Stimulated activated CD8-positive, alpha-beta memory T cell treated with anti-CD3 and anti-CD28 coated beads, Interleukin-2, amount 100 ng/mL, for 48 hours (primary cell): Measurements from ENCODE around the gene NTRK3.

Source experiments
- DNase-seq, 2 donors: peaks; one replicate each; pipeline ENCODE4 v3.0.0-alpha.2; 2020; ENCODE audit warnings: low read depth in 2 of 2

Gene NTRK3

DNA sequence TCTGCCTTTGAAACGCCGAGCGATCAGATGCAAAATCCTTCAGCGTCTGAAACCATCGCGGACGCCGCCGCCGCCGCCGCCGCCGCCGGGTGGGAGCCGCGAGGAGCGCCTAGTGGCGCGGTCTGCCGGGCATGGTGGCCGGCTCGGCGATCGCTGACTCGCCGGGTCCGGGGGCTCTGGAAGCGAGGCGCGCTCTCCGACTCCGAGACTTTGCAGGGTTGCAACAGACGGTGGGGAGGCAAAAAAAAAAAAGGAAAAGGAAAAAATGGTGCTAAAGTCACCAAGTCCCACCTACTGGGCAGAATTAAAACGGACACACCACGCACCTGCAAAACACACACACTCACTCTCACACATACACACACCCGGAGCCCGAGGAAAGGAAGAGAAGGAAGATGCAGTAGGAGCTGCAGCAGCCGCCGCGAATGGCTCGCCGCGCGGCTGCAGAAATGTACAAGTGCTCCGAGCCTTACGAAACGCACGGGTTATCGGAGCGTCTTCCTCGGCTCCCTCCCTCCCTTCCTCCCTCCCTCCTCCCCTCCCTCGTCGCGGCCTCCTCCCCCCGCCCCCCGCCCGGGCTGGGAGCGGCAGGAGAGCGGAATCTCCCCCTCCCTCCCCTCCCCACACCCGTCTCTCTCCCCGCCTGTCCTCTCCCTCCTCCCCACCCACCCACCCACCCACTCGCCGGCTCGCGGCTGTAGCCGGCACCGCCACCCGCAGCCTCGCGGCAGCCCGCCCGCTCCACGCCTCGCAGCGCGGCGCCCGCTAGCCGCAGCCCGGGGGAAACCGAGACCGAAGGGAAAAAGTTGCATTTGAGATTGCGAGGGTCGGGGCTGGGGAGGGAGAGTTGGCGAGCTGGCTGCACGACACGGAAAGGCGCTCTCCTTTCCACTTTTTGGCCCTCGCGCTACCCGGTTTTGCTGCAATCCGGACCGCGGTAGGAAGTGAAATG lies at the start of gene NTRK3:
TSS of gene NTRK3 (minus strand) at position 461 of the 952 bp plus-strand sequence. CDS start 586 bp downstream, outside the sequence.
- DNase-seq, result no peak

DNA sequence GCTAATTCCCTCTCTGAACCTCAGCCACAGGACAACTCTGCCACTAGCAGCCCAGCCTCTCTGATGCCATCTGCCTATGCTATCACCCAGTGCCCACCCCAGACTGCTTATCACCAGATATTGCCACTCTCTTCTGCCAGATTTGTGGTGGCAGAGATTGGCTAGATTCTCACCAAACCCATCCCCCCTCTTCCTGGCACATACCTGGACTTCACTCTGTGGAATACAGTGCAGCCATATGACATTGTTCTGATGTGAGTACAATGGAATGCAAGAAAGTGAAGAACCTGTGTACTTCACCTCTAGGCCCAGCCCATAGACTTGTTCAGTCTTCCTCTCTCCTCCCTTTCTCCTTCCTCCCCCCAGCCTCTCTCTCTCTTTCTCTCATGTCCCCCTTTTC lies 46.9 kb upstream of the NTRK3 start:
- DNase-seq, result no peak

DNA sequence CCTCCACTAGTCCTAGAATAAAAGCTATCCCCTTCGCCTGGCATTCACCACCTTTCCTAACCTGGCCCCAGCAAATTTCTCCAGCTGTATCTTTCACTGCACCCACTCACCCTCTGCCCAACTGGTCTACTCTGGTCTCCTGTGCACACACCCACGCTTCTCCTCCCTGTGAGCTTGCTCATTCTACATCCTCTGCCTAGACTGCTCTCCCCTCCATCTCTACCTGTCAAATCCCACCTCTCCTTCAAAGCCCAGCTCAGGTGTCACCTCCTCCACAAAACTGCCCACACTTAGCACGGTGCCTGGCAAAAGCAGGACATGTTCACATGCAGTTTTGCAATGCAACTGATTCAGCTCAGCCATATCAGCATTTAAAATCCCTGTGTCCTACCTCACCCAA lies 45.8 kb upstream of the NTRK3 start:
- DNase-seq, result no peak

DNA sequence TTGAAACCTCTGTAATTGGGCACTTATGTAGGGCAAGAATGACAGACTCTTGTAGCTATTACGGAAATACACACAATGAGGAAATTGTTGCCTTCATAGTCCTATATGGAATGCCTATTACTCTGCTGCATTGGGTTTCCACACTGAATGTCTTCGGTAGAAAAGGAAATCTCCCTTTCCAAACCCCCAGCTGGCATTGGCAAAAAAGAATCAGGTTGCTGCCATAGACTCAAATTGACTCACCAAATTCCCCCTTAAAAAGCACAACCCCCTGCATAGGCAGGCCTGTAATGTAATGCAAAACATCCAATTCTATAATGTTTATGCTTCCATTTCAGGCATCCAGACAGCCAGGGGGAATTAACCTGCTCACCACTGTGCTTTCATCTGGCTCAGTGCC lies 44.8 kb upstream of the NTRK3 start:
- DNase-seq, result no peak

DNA sequence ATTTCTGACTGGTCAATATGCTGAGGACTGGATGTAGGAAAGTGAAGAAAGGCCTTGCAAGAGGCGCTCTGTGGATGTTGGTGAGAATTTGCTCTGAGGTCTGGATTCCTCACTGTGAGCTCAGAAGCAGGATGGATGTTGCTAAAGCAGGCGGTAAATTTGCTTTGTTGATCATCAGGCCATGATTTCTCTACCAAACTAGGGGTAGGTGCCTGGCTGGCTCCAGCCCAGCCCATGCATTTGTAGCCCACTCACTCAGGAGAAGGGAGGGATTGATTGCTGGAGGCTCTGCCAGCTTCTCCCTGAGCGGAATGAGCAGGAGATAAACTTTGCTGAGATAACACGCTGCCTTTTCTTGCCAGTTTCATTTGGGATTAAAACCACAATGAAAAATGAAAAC lies 44.3 kb upstream of the NTRK3 start:
- DNase-seq, result no peak

DNA sequence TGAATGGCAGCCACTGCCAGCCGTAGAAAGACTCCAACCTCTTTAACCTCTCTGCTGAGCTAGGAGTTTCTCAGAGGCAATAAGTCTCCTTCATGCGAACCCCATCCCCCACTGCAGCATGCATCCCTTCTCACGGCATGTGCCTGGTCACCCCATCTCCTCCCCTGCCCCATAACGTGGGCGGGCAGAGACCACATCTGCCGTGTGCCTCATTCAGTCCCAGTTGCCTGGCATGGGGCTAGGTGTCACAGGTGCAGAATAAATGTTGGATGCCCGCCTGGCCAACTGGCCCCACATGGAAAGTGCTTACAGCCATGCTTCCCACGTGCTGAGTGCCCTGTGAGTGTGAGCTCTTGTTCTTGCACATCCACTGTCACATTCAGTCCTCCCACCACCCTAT lies 43.5 kb upstream of the NTRK3 start:
- DNase-seq, result no peak

DNA sequence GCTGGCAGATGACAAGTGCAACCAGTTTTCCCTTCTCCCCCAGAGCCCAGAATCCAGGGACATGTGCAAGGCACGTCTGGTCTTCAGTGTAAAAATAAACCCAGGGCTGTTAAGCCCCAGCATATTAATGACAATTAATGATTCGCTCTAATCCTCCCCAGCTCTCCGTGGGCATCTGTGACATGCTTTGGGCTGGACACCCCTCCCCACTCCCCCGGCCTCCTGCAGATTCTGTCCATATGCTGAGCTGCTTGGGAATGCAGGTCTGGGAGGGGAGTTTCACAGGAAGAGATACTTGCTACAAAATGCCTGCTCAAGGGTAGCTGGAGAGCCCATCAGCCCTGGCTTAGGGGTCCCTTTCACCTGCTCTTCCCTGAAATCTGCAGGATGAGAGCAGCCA lies 43.0 kb upstream of the NTRK3 start:
- no peak for DNase-seq

DNA sequence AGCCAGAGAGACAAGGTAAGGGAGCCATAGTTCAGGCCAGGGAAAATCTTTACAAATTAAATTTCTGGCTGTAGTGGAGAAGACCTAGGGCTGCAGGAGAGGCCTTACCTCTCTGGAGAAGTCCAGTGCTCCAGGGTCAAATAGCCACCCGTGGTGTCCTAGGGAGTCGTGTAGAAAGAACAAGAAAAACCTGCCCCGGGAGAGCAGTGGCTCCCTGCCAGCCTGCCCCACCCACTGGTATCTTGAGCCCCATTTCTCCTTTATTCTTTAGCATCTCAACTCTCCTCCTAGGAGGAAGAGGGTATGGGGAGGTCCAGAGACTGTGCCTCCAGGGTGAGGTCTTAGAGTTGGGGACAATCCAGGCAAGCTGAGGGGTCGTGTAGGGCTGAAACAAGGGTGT lies 32.1 kb upstream of the NTRK3 start:
- no peak for DNase-seq

DNA sequence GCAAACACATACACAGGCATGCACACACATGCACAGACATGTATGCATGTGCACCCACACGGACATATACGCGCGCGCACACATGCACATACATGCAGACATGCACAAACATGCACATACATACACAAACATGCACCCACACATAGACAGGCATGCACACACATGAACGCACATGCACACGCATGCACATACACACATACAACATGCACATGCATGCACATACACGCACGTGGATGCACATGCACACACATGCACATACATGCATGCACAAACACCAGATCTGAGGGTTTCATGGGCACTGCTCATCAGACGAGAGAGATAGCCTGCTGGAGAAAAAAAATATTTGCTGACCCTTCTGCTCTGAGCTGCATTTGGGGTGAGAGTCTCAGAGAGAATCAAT lies 31.7 kb upstream of the NTRK3 start:
- no peak for DNase-seq

DNA sequence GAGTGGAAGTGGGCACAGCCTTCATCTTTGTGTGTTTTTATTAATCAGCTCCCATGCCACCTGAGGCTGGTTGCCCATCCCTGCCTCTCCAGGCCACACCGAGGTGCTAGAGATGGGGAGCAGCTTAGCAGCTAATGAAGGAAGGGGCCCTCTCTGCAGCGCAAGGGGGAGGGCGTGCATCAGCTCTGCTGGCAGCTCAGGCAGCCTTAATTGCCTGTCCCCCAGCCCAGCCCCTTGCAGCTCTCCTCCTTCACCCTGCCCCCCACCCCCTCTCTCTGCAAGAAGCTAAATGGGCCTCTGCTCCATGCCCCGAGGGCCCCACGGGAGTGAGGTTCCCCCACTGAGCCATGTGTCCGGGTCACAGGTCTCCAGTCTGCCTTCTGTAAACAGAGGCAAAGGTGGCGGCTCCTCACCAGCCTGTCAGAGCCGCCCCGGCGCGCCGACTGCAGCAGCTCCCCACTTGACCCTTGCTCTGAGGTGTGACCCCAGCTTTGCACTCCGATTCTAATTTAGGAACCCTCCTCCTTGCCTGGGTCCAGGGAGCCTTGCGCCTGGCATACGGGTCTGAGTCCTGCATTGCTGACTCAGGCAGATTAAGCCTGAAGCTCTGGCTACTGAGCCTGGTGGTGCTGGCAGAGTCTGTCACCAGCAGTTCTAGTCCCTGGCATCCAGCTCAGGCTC lies 27.9 kb upstream of the NTRK3 start:
- no peak for DNase-seq

DNA sequence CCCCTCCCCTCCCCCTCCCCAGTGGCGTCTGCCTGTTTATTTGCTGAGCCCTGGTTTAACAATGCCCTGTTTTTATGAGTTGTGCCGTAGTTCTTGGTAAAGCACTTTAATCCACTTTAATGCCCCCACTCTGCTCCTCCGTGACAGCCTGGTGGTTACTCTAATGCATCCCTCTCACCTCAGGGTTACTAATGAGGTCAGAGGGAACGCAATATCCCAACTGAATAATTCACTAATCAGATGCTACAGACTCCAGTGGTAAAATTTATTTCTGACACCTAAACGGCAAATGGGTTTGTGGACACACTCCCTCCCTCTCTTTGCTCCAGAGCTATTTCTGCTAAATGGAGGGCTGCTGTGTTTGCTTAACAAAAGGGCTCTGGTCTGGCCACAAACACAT lies 26.1 kb upstream of the NTRK3 start:
- DNase-seq, result no peak

DNA sequence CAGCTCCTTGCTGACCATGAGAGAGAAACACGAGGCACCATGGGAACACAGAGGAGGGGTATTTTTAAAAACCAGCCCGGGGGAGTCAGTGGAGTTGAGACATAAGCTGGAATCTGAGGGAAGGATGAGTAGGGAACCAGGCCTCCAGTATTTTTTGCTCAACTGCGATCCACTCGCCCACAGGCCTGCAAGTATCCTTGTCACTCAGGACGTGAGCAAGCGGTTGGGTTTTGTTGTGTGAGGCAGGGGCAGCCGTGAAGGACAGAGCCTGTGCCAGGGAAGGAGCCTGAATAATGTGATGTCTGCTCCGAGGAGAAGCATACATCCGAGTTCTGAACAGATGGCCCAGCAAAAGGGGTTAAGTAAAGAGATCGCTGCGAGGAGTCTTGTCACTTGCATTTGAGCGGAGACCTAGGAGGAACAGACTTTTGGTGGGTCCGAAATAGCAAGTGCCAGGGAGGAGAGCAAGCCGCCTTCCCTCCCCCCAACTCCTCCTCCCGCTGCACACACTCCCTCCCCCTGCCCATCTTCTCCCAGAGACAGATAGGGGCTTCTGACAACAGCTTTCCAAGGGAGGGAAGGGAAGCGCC lies 20.4 kb upstream of the NTRK3 start:
- DNase-seq, result no peak

DNA sequence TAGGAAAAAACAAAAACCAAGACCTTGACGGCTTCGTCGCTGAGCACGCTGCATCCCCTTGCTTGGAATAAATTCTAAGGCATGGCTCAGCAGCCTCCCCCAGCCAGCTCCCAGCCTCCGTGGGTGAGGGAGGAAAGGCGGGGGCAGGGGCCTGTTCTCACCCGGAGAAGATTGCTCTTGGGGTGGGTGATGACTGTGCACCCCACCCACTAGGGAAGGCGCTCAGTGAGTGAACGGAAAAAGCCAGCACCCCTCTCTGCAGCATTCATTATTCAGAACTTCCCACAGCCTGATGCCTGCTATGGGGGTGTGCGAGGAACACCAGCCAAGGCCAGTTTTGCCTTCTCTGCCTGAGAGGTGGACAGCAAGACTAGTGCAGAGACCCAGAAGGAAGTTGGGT lies 19.3 kb upstream of the NTRK3 start:
- no peak for DNase-seq

DNA sequence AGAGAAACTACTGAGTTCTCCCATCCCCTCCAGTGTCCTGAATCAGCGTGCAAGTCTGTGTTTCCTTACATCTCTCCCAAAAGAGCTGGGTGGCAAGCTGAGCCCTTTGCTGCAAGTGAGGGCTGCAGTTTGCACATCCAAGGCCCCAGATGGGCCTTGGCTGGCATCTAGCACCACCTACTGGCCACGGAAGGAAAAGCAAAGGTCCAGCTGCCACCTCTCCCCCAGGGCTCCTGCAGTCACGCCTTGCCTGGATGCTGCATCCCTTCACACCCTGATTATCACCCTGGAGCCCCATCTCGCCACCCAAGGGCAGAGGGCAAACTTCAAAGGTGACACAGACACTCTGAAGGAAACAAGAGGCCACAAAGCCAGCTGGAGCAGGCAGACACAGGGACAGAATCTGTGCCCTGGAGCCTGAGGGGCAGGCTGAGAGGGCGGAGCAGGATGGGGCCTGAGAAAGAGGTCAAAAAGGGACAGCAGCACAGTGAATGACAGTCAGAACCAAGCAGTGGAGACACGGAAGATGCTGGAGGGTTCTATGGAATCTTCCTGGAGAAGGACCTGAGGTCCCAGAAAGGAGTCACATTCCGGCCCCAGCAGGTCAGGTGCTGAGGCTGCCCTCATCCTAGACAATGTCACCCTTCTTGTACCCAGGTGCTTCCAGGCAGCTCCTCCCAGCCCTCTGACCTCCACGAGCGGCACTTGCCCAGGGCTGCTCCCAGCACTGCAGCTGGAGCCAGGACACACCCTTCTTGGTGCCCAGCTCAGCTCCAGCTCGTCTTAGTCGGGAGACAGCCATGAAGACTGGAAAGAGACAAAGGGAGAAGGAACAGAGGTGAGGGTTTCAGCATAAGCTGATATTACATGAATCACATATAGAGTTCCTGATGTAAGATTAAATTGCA lies 18.3 kb upstream of the NTRK3 start:
- peak; percentile 36 to 43 for DNase-seq

DNA sequence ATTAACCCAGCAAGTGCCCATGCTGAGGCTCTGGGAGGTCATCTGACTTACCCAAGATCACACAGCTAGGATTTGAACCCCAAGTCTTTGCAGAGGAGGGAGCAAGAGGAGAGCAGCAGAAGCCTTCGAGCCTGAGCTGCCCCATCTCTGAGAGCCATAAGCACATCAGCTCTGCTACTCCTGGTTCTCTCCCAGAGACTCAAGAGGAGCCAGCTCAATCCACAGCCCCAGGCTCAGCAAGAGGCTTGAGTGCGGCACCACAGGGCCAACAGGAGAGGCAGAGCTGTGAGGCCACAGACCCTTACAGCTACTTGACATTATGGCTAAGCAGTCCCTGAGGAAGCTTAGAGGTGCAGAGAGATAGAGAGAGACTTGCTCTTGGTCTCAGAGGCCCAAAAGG lies 15.9 kb upstream of the NTRK3 start:
- no peak for DNase-seq

DNA sequence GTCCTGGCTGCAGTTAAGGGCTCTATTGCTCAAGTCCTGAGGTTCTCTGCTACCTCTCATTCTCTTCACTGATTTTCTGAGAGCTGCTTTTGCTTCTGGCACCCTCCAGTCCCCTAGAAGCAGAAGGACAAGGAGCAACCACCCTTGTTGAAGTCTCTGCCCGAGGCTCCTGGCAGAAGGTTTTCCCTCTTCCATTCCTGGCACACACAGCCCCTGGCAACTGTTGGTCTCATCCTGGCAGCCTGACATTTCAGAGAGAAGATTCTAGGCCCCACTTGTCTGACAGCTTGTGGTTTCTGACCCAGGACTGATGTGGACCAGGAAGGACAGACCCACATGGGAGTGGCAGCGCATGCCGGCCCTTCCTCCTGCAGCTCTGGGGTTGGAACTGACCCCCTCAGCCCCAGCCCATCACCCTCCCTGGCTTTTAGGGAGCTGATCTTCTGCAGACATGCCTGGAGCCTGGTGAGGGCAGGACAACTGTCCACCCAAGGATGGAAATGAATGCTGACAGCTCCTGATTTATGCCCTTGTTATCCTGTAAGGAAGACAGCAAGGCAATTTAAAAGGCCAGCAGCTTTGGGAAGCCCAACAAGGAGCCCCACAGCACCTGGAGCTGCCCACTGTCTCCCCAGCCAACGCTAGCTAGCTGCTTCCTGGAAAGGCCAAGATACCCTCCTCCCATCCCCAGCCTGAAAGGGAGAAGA lies 13.0 kb upstream of the NTRK3 start:
- no peak for DNase-seq

DNA sequence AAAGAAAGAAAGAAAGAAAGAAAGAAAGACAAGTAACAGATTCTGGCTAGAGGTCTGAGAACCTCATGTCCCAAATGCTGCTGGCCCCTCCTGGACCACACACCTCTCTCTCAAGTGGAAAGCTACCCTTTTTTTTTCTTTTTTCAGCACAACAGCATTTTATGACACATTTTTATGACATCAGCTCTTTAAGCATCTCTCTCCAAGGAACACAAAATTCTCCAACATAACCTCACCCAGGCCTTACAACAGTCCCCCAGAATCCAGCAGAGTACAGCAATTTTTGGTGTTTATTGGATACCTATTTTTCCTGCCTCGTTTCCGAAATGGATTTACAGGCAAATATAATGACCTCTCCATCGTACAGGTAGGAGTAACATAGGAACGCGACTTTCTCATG lies 11.2 kb upstream of the NTRK3 start:
- DNase-seq, result no peak

DNA sequence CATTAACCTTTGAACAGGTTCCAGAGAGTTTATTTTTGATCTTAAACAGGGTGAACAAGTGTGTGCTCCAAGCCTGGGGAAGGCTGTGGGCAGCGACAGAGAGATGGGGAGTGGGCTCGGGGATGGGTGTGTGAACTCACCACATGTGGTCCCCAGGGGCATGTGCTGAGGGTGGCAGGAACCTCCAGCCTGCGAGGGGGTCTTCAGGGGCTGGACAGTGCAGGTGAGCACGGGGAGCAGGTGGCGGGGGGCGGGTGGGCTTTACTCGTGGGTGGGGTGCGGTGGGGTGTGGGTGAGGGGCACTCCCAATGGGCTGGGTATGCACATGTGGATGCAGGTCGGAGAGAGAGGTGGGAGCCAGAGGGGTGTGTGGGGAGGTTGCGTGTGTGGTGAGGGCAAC lies 9.6 kb upstream of the NTRK3 start:
- DNase-seq, result no peak

DNA sequence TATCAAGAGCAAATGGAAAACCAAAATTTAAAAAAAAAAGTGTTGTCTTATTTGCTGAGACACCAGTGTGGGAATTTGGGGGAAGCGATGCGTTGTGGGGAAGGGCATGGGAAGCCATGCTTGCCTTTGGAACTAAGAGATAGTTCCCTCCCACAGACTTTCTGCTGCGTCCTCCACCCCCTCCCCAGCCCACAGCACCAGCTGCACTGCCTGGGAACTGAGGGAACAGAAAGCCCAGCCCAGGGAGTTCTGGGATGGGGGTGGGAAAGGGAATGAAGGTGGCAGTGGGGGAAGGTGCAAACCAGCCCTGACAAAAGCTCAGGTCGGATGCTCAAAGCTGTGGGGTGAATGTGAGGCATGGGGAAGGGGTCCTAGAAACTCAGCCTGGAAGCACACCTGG lies 8.1 kb upstream of the NTRK3 start:
- no peak for DNase-seq

DNA sequence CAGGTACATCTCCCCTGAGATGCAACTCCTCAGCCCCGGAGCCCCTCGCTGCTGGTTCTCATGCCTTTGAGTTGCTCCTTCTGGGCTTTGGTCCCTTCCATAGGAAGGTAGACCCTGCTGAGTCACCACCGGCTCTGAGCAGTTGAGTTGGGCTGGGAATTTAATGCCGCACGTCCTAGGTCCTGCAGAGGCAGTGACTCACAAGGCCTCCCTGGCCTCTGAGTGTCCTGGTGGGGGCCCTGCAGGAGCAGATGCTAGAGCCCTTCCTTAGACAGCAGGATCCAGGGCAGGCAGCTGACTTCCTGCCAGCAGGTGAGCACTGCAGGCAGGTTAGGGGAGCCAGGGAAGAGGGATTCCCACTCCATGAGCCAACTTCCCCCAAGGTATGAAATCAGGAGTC lies 5.5 kb upstream of the NTRK3 start:
- no peak for DNase-seq

DNA sequence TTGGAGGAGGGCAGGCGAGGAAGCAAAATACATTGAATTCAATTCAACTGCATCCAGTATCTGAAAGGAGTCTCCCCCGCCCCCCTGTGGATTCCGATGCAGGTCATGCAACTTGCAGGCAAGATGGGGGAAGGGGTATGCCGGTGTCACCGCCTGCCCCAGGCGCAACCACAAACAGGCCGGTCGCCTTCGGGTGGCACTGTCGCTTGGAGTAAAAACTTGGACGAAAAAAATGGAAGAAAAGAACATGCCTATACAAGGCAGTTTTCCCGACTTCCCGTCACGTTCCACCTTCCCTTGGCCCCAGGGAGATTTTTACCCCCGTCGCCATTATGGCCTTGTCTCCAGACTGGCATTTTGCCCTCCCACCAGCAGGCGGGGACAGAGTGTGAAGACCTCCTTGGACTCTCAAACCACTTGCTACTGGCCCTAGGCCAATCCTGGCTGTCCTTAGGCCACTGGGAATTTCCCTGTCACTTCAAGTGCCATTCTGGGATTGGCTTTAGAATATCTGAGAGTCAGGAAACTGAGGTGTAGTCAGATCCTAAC lies 1.6 kb upstream of the NTRK3 start:
- DNase-seq, result peak in 1 of 2 donors; percentile 13
